Neural progenitor cell (in vitro differentiated cells): ENCODE measurements around the gene SLC6A4.

ENCODE experiments used
- EZH2phosphoT487 ChIP-seq: fragments of 200-600 bp; sonication (generic); IDR thresholded peaks from 2 replicates; pipeline ENCODE4 v1.6.1; 2017; ENCODE audit warnings: antibody characterized with exemption
- TF ChIP-seq, protein P1 (sequence below): fragments of 200-600 bp; sonication (generic); IDR thresholded peaks from 2 replicates; pipeline ENCODE4 v1.5.1; 2017; ENCODE audit warnings: antibody characterized with exemption, mild to moderate bottlenecking

DNA sequence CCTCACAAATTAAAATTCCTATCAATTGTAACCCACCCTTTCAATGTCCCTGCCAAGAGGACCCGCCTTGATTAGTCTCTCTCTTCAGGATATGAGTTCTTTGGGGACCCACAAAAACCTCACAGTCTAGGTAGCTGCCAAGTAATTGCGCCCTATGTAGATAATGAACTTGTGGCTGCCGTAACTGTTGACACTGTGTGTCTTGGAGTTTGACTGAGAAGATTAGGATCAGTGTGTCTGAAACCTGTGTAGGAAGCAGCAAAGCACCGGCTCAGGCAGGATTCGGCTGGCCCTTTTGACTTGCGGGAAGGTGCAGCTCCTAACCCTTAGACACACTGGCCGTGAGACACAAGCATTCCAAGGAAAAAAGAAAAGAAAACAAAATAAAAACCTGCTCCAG is 17.8 kb upstream of the SLC6A4 start:
- TF ChIP-seq EZH2phosphoT487, result no peak
- TF ChIP-seq, protein P1, sequence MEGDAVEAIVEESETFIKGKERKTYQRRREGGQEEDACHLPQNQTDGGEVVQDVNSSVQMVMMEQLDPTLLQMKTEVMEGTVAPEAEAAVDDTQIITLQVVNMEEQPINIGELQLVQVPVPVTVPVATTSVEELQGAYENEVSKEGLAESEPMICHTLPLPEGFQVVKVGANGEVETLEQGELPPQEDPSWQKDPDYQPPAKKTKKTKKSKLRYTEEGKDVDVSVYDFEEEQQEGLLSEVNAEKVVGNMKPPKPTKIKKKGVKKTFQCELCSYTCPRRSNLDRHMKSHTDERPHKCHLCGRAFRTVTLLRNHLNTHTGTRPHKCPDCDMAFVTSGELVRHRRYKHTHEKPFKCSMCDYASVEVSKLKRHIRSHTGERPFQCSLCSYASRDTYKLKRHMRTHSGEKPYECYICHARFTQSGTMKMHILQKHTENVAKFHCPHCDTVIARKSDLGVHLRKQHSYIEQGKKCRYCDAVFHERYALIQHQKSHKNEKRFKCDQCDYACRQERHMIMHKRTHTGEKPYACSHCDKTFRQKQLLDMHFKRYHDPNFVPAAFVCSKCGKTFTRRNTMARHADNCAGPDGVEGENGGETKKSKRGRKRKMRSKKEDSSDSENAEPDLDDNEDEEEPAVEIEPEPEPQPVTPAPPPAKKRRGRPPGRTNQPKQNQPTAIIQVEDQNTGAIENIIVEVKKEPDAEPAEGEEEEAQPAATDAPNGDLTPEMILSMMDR, result no peak
